AG20443 (cell line): Measurements from ENCODE around the gene CLPTM1L.
"Not testable (repeated sequence)": the region's sequence is repeated elsewhere in the genome, so short reads cannot be mapped to it uniquely, and the experiment has no call there.

Experiments used
- DNase-seq: peaks from one replicate; pipeline ENCODE4 v3.0.0; 2012; ENCODE audit warnings: low spot score, mixed read lengths

Gene CLPTM1L

DNA sequence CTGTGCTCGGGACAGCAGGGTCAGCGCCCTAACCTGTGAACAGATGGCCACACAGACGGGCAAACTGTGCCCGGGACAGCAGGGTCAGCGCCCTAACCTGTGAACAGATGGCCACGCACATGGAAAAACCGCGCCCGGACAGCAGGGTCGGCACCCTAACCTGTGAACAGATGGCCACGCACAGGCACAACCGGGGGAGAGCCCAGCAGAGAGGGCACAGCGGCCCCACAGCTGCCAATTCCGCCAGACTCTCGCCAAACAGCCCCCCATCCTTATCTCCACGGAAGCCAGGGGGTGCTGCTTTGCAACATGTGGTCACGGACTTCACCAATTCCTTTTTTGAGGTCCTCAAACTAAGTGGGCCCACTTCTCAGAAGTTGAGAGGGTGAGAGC is 5.1 kb downstream of the CLPTM1L start:
- DNase-seq = not testable (repeated sequence)

DNA sequence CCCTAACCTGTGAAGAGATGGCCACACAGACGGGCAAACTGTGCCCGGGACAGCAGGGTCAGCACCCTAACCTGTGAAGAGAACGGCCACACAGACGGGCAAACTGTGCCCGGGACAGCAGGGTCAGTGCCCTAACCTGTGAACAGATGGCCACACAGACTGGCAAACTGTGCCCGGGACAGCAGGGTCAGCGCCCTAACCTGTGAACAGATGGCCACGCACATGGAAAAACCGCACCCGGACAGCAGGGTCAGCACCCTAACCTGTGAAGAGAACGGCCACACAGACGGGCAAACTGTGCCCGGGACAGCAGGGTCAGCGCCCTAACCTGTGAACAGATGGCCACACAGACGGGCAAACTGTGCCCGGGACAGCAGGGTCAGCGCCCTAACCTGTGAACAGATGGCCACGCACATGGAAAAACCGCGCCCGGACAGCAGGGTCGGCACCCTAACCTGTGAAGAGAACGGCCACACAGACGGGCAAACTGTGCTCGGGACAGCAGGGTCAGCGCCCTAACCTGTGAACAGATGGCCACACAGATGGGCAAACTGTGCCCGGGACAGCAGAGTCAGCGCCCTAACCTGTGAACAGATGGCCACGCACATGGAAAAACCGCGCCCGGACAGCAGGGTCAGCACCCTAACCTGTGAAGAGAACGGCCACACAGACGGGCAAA is 5.6 kb downstream of the CLPTM1L start:
- not testable (repeated sequence) for DNase-seq

DNA sequence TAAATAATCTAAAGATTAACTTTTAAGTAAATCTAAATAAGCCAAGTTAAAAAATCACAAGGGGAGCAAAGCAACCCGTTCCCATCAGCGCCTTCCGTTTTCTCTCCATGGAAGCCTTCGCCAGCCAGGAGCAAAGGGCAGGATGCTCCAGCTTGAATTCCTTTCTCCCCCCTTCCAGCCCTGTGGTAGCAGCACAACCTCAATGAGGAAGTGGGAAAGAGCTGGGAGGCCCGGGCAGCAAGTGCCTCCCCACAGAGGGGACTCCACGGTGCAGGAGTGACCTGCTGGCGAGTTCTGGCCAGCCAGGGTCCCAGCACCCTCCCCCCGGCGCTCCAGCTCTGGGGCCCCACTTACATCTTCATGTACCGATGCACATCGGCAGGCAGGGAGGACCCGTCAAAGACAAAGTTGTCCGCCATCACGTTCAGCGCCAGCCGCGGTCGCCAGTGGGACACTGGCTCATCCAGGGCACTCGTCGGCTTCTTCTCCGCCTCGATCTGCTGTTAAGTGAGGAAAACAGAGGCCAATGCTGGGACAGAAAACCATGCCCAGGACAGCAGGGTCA is 6.3 kb downstream of the CLPTM1L start:
- no peak for DNase-seq

DNA sequence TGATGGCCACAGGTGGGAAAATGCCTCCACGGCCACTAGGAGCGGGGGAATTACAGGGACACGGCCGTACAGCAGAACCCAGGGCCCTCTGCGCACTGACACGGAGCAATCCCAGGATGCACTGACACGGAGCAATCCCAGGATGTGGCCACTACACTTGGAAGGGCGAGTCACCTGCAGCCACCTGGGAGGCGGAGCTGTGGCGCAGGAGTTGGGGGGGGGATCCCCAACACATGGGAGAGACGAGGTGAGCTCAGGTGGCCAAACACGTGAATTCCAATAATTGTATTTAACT is 6.8 kb downstream of the CLPTM1L start:
- DNase-seq = no peak

DNA sequence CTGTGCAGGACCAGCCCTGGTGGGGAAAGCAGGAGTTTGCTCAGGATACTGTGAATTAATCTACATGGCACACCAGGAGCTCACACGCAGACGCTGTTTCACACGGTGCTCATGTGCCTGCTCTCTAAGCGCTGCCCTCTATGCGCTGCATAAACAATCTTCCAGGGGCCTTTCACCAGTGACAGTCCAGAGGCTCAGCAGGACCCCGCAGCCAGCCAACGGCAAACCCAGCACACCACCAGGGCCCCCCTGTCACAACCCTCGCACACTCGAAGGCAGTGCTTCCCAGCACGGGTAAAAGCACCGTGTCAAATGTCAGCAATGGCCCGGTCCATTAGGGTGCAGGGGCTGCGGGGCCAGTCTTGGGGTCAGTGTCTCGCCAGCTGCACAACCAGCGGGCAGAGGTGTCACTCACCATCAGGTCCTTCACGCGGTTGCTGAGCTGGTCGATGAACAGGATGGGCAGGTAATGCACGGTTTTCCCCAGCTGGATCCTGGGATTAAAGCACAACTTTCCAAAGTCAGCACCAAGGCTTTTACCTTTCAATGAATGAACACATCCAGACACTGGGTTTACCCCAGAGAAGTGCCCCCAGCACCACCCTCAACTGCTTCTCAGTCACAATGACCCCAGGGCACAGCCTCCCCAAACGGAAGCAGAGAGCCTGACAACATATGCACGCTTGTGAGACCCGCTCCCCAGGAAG is 7.3 kb downstream of the CLPTM1L start:
- no peak for DNase-seq

DNA sequence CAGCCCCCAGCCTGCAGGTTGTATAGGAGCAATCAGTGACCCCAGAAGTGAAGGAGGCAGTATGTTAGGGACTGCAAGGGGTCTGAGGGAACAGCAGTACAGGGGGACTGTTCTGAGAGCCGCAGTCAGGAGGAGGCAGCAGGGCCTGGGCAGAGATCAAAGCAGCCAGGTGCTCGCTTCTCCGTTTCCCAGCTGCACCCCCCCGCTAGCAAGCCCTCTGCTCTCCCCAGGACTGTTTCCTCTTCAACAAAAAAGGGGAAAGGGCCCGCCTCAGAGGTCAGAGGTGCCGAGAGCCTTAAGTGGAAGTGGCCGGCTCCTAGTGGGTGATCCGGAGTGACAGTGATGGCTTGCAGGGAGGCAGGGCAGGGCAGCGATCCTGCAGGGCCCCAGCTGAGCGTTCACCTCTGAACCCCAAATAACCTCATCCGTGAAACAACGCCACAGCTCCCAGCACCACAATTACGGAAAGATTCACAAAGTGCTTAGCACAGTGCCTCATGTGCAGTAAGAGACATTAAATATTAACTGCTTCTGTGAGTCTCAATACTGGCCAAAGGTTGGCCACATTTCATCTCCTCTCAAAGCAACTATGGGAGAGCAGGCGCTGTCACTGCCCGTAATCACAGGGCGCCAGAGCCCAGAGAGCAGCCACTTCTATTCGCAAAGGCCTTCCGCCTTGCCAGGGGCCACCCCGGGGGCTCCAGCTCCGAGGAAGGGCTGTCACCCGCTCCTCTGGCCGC is 8.0 kb downstream of the CLPTM1L start:
- DNase-seq = no peak

DNA sequence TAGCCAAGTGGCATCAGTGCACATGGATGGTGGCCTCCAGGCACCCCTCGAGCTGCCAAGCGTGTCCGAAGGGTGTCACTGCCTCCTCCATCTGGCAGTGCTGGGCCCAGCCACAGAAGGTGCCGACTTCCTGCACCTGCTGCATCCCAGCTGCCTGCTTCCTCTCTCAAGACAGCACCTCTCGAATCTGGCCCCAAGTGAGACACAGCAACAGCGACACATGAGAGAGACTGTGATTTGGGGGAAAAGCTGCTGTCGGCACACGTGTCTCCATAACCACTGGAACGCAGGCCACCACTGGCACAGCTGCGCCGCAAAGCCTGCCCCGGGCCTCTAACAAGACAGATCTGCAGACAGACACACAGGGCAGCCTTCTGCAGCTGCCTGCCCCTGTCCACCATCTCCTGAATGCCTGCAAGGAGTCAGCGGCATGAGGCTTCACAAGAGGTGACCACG is 8.8 kb downstream of the CLPTM1L start:
- DNase-seq = no peak

DNA sequence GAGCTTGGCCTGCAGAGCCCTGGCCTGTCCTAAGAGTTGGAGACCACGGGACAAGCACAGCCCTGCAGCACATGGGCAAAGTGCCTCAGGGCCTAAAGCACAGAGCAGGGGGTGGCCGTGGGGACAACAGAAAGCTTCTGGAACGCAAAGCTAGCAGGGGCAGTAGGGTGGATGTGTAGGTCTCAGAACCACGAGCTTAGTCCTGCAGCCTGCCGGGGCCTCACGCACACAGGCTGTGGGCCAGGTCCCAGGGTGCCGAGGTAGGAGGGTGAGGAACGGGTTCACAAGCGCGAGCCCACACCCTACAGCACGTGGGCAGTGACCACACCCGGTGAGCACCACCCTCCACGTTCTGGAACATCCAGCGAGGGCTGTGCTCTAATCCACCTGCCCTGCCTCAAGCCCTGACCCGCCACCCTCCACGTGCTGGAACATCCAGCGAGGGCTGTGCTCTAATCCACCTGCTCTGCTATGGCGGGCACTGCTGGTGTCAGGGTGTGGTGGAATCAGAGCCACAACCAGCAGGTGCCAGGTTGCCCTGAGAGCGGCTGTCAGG is 9.3 kb downstream of the CLPTM1L start:
- no peak for DNase-seq

DNA sequence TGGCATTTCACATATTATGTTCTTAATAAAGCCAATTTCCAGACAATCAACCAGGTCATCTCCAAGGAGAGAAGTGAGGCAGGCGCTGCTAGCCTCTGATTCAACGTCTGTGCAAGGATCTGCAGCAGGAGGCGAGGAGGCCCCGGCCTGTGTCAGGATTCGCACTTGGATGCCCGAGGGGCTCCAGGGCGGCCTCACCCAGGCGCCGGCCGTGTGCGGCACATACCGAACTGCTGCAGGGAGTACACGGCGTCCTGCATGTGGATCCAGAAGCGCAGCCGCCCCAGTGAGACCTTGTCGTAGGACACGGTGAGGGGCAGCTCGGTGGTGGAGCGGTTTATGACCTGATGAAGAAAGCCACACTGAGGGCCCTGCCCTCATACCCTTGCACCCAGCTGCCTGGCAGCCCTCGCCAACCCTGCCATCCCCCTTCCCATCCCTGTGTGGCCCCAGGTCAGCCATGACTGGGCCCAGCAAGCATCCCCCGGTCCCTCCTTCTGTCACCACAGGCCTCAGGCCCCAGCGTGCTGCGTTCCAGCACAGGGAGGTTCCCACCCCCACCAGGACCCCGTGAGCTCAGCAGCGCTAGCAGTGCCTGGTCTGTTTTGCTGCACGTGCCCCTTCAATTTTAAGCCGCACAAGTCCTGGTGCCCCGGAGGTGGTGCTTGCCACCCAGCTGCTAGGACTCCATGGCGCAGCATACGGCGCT is 9.9 kb downstream of the CLPTM1L start:
- DNase-seq = no peak

DNA sequence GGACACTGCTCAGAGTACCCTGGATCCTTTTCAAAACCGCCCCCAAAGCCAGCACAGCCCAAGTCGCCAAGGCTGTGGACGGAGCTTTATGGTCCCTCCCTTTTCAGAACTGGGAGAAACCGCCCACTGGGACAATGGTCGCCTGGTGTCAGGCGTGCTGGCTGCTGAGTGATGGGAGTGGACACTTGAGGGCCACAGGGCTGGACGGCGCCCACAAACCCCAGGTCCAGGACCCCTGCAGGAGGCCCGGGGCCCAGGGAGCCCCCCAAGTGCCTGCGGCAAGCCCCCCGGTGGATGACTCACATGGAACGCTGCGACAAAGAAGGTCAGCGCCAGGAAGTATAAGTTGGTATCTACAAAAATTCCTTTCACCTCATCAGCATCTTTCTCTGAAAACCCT is 10.9 kb downstream of the CLPTM1L start:
- DNase-seq = no peak

DNA sequence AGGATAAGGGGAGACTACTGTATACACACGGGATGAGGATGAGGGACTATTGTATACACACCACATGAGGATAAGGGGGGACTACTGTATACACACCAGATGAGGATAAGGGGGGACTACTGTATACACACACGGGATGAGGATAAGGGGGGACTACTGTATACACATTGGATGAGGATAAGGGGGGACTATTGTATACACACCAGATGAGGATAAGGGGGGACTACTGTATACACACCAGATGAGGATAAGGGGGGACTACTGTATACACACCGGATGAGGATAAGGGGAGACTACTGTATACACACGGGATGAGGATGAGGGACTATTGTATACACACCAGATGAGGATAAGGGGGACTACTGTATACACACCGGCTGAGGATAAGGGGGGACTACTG is 11.6 kb downstream of the CLPTM1L start:
- DNase-seq = not testable (repeated sequence)

DNA sequence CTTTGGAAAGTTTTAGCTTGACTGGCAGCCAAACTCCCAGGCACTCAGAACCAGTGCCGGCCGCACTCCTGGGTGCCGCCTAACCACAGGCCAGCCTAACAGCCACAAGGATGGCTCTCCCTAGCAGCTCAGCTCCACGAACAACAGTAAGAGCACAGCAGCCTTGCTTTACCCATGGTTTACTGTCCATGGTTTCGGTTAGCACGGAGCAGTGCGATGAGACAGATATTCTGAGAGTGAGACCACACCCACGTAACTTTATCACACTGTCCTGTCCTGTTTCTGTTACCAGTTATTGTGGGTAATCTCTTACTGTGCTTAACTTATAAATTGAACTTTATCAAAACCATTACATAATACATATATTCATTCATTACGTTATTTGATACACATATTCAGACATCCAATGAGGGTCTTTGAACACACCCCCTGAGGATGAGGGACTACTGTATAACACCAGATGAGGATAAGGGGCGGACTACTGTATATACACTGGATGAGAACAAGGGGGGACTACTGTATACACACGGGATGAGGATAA is 12.4 kb downstream of the CLPTM1L start:
- DNase-seq = no peak

DNA sequence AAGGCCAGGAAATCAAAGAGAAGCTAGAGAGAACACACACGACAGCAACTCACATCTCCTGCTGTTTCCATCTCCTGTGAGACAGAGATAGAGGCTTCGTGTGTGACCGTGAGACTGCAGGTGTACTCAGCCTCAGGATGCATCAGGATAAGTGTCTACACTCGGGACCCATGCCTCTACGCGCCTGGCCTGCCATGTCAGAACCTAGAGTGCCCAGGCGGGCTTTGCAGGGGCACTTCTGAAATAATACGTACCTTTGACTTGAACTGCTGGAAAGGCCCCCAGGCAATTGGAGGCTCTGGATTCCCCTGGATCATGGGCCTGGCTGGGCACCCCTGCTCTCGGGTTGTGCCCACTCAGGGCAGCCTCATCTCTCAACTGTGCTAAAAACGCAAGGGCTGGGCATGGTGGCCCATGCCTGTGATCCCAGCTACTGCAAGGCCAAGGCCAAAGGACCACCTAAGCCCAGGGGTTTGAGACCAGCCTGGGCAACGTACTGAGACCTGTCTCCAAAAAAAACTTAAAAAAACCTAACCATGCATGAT is 13.0 kb downstream of the CLPTM1L start:
- no peak for DNase-seq

DNA sequence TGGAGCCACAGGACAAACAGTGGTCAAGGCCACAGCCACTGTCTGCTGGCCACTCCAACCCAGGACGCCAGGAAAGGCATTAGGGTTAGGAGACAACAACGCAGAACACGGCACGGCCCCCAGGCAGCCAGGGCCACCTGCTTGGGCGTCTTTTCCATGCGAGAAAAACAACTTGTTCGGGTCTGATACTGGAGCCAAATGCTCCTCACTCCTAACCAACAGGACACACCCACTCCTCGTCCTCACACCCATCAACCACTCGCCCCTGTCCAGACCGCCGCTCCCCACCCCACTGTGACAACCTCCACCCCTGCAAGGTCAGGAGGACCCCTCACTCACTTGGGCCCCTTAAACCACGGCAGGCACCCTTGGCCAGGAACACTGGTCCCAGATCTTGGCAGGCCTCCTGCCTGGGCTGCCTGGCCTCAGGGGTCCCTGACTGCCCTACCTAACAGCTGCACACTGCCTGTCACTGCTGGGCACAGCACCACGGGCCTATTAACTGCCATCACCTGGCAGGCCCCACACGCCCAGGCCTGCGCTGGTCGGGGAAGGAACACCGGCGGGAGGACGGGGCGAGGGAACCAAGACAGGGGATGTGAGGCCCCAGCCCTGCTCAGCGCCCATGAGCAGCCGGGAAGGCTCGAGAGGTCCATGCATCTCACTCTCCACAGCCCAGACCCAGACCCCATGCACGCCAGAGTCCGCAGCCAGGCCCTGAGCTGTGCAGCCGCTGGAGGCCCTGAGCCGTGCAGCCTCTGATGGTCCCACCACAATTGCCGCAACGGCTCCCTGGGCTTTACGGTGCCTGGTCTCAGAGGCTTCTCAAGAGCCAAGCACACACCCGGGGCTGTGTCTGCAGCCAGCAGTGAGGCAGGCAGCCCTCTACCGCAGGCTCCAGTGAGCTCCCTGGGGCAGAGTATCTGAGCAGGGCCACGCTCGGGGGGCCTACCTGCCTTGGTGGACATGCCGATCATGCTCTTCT is 13.8 kb downstream of the CLPTM1L start:
- no peak for DNase-seq

DNA sequence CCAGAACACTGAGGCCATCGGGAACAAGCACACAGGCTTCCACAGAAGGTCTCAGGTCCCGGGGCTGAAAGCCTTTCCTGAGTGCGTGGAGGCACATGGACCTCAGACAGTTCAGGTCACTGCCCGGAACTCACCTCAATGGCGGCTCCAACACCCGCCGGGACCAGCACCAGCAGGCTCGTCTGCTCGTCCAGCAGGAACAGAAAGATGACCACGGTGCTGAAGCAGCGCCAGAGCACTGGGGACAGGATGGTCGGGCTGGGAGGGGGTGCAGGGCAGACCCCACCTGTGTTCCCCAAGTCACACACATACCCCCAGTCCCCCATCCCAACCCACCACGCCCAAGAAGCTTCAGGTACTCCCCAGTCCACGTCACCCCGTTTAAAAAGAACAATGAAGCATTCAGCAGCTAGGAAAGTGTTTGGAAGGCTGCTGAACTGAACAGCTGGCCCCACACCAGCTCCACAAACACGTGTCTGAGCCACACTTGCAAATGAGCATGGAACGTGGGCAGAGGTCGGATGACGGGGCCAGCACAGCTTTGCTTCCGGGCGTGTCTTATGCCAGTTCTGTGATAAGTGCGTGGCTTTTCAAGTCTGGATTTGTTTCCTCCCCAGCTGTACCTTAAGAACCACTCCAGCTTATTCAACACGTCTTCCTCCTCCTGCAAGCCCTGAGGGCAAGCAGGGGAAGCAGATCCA is 14.6 kb downstream of the CLPTM1L start:
- no peak for DNase-seq

DNA sequence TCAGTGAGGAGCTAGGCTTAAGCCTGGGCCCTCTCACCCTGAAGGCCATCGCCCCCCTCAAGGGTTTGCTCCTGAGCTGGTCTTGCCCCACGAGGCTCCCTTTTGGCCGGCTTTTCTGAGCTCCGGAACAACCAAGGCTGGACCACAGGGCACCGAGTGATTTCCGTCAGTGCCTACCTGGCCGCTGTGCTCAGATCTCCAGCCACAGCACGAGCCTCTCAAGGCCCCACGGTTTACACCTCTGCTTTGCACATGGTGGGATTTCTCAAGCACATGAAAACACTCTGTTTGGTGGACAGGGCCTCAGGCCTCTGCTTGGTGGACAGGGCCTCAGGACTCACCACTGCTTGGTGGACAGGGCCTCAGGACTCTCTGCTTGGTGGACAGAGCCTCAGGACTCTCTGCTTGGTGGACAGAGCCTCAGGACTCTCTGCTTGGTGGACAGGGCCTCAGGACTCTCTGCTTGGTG is 15.8 kb downstream of the CLPTM1L start:
- no peak for DNase-seq

DNA sequence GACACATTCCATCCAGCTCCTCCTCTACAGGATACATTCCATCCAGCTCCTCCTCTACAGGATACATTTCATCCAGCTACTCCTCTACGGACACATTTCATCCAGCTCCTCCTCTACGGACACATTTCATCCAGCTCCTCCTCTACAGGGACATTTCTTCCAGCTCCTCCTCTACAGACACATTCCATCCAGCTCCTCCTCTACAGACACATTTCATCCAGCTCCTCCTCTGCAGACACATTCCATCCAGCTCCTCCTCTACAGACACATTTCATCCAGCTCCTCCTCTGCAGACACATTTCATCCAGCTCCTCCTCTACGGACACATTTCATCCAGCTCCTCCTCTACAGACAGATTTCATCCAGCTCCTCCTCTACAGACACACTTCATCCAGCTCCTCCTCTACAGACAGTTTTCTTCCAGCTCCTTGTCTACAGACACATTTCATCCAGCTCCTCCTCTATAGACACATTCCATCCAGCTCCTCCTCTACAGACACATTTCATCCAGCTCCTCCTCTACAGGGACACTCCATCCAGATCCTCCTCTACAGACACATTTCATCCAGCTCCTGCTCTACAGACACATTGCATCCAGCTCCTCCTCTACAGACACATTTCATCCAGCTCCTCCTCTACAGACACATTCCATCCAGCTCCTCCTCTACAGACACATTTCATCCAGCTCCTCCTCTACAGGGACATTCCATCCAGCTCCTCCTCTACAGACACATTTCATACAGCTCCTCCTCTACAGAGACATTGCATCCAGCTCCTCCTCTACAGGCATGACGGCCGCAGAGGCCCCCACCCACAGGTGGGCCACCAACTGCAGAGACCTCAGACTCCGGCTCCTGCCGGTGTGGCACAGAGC is 16.4 kb downstream of the CLPTM1L start:
- DNase-seq = not testable (repeated sequence)
